MM.1S (cell line): ENCODE measurements around the gene ATG12.

Experiments used
- DNase-seq: peaks from one replicate; pipeline ENCODE4 v3.0.0-alpha.2; 2015
- H2AFZ ChIP-seq: fragments of 300-600 bp; sonication (generic); 2 replicates; pipeline ENCODE4 v1.6.0; 2016; ENCODE audit warnings: antibody characterized with exemption, low read length
- H3F3A ChIP-seq: fragments of 300-600 bp; sonication (generic); 2 replicates; pipeline ENCODE4 v1.6.1; 2016; ENCODE audit warnings: mild to moderate bottlenecking, antibody characterized with exemption, low read length, moderate library complexity, mixed read lengths; ENCODE audit not compliant: insufficient read depth
- H3K27ac ChIP-seq: fragments of 300-600 bp; sonication (generic); 2 replicates; pipeline ENCODE4 v1.5.1; 2016; ENCODE audit warnings: mild to moderate bottlenecking, low read length
- H3K27me3 ChIP-seq: fragments of 300-600 bp; sonication (generic); replicated peaks from 2 replicates; pipeline ENCODE4 v1.6.0; 2016; ENCODE audit warnings: low read length; ENCODE audit not compliant: insufficient read depth
- H3K36me3 ChIP-seq: fragments of 300-600 bp; sonication (generic); replicated peaks from 2 replicates; pipeline ENCODE4 v1.6.1; 2016; ENCODE audit warnings: mild to moderate bottlenecking, low read length, mixed read lengths; ENCODE audit not compliant: insufficient read depth
- H3K4me1 ChIP-seq: fragments of 300-600 bp; sonication (generic); 2 replicates; pipeline ENCODE4 v1.6.1; 2016; ENCODE audit warnings: low read length, mixed read lengths
- H3K4me2 ChIP-seq: fragments of 300-600 bp; sonication (generic); 2 replicates; pipeline ENCODE4 v1.6.0; 2016; ENCODE audit warnings: low read depth, low read length
- H3K4me3 ChIP-seq: fragments of 300-600 bp; sonication (generic); 2 replicates; pipeline ENCODE4 v1.5.1; 2016; ENCODE audit warnings: low read length, mixed read lengths
- H3K79me2 ChIP-seq: fragments of 300-600 bp; sonication (generic); 2 replicates; pipeline ENCODE4 v1.6.1; 2016; ENCODE audit warnings: mixed run types, low read length, mixed read lengths
- H3K9ac ChIP-seq: fragments of 300-600 bp; sonication (generic); 2 replicates; pipeline ENCODE4 v1.6.1; 2016; ENCODE audit warnings: low read length, mixed read lengths
- H3K9me2 ChIP-seq: fragments of 300-600 bp; sonication (generic); replicated peaks from 2 replicates; pipeline ENCODE4 v1.6.1; 2016; ENCODE audit warnings: mild to moderate bottlenecking, low read length, mixed read lengths; ENCODE audit not compliant: insufficient read depth
- H3K9me3 ChIP-seq: fragments of 300-600 bp; sonication (generic); replicated peaks from 2 replicates; pipeline ENCODE4 v1.6.1; 2016; ENCODE audit warnings: mild to moderate bottlenecking, low read length, mixed read lengths; ENCODE audit not compliant: insufficient read depth
- H4K20me1 ChIP-seq: fragments of 300-600 bp; sonication (generic); 2 replicates; pipeline ENCODE4 v1.6.1; 2016; ENCODE audit warnings: mild to moderate bottlenecking, low read length, moderate library complexity, mixed read lengths; ENCODE audit not compliant: insufficient read depth
- CTCF ChIP-seq: fragments of 300-600 bp; sonication (generic); IDR thresholded peaks from 2 replicates; pipeline ENCODE4 v1.5.1; 2016; ENCODE audit warnings: antibody characterized with exemption, low read length, mixed read lengths
- EZH2 ChIP-seq: fragments of 300-600 bp; sonication (generic); optimal IDR thresholded peaks from 2 replicates; pipeline ENCODE3; 2017; ENCODE audit warnings: low read depth, mild to moderate bottlenecking, antibody characterized with exemption, low read length, mixed read lengths
- EZH2phosphoT487 ChIP-seq: fragments of 300-600 bp; sonication (generic); IDR thresholded peaks from 2 replicates; pipeline ENCODE4 v1.6.1; 2018; ENCODE audit warnings: antibody characterized with exemption, low read length

The ATG12 gene

GRCh38 chr5:115854139-115854538 is 12.8 kb upstream of the ATG12 start:
- Histone ChIP-seq H3K4me1 (no peaks in the 10 kb centered on the region), H4K20me1 (no peaks in the 10 kb centered on the region), H3K79me2 (peaks cover 36% of the 10 kb centered on the region), H3K36me3 (no peaks in the 10 kb centered on the region), H3K9ac (no peak overlapping the region), H3K27me3 (no peaks in the 10 kb centered on the region), H3K9me2 (no peaks in the 10 kb centered on the region), H2AFZ (no peak overlapping the region), H3K27ac (no peak overlapping the region), H3K4me2 (no peak overlapping the region), H3F3A (no peaks in the 10 kb centered on the region), H3K4me3 (no peak overlapping the region), H3K9me3 (no peaks in the 10 kb centered on the region)
- DNase-seq = no peak
- TF ChIP-seq EZH2 (no peak), CTCF (no peak), EZH2phosphoT487 (no peak)

GRCh38 chr5:115850744-115851416 is 9.5 kb upstream of the ATG12 start:
- H3K79me2 ChIP-seq = peaks cover 50% of the 10 kb centered on the region
- no peak overlapping the region for H2AFZ ChIP-seq
- no peak overlapping the region for H3K4me3 ChIP-seq
- DNase-seq = no peak
- H3K27ac ChIP-seq = no peak overlapping the region
- H3K36me3 ChIP-seq = no peaks in the 10 kb centered on the region
- H3K4me2 ChIP-seq = no peak overlapping the region
- no peaks in the 10 kb centered on the region for H3K4me1 ChIP-seq
- no peaks in the 10 kb centered on the region for H4K20me1 ChIP-seq
- TF ChIP-seq EZH2phosphoT487 (no peak), EZH2 (no peak), CTCF (no peak)
- H3K27me3 ChIP-seq = no peaks in the 10 kb centered on the region
- no peaks in the 10 kb centered on the region for H3K9me2 ChIP-seq
- no peaks in the 10 kb centered on the region for H3F3A ChIP-seq
- no peak overlapping the region for H3K9ac ChIP-seq
- H3K9me3 ChIP-seq = no peaks in the 10 kb centered on the region

GRCh38 chr5:115849258-115849798 is 8.0 kb upstream of the ATG12 start:
- no peak overlapping the region for H3K4me2 ChIP-seq
- TF ChIP-seq EZH2phosphoT487 = no peak
- TF ChIP-seq EZH2 = no peak
- TF ChIP-seq CTCF = no peak
- no peaks in the 10 kb centered on the region for H3F3A ChIP-seq
- no peak overlapping the region for H3K9ac ChIP-seq
- no peaks in the 10 kb centered on the region for H3K9me3 ChIP-seq
- no peaks in the 10 kb centered on the region for H3K36me3 ChIP-seq
- H3K4me1 ChIP-seq = no peaks in the 10 kb centered on the region
- no peaks in the 10 kb centered on the region for H3K27me3 ChIP-seq
- no peaks in the 10 kb centered on the region for H4K20me1 ChIP-seq
- no peak overlapping the region for H3K4me3 ChIP-seq
- no peaks in the 10 kb centered on the region for H3K9me2 ChIP-seq
- no peak overlapping the region for H3K27ac ChIP-seq
- no peak overlapping the region for H2AFZ ChIP-seq
- DNase-seq = no peak
- peaks cover 62% of the 10 kb centered on the region for H3K79me2 ChIP-seq
